IPS DF 19.7 (cell line): ENCODE results near the gene NFE2L2.
"Not testable (repeated sequence)": the region's sequence is repeated elsewhere in the genome, so short reads cannot be mapped to it uniquely, and the experiment has no call there.

Experiments used
- DNase-seq: peaks from one replicate; pipeline ENCODE4 v3.0.0-alpha.2; 2013; ENCODE audit warnings: low read depth, low spot score

NFE2L2 gene

DNA sequence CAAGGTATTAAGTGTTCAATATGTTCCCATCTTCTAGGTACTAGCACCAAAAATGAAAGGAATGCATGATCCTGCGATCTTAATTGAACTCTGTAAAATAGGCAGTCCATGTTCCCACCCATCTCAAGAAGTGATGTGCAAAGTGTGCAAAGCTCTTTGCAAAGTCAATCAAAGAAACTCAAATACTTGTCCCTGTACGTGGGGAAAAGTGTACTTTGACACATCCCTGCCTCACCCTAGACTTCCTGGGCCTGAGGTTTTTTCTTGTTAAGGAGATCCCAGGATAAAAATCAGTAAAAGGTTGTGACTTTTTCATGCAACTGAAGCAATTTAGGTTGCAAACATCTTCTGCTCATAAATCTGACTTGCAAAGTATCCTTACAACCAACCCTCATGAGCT is 26.6 kb downstream of the NFE2L2 start:
- DNase-seq, result no peak

DNA sequence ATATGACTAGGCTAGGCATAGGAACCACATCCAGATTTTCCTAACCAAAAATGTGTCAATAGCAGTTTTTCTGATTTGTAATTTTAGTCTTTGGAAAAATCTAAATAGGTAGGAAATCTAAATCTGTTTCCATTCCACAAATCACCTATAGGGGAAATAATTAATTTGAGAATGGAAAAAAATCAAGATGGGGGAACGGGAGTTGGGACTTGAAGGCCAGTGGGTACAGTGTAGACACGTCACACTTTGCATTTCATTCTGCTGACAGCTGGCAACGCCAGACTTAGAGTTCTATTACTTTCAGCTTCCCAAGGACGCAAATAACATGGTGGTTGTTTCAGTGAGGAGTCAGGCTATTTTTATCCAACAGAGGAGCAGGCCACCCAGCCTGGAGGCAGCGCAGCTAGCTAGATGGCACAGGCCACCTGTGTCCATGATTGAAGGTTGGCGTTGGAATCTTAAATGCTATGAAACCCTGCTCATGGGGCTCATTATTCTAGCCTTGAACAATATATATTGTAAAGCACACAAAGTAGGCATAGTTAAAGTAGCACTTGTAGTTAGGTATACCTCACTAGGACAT is 28.6 kb downstream of the NFE2L2 start:
- DNase-seq, result no peak

DNA sequence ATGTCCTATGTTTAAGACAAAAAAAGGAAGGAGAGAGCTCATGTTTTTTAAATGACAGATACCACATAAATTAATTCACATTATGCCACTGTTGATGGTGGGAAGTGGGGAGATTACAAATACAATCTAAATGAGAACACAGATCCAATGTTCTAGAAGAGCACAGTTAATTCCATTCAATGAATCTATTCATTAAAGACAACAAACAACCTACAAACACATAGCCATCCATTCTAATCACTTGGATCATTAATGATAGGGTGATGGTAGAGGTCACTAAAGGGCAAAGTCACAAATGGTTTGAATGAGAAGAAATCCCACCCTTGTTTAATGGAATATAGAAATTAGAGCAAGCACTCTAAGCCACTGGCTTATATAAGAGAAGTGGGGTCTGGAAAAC is 30.3 kb downstream of the NFE2L2 start:
- no peak for DNase-seq

DNA sequence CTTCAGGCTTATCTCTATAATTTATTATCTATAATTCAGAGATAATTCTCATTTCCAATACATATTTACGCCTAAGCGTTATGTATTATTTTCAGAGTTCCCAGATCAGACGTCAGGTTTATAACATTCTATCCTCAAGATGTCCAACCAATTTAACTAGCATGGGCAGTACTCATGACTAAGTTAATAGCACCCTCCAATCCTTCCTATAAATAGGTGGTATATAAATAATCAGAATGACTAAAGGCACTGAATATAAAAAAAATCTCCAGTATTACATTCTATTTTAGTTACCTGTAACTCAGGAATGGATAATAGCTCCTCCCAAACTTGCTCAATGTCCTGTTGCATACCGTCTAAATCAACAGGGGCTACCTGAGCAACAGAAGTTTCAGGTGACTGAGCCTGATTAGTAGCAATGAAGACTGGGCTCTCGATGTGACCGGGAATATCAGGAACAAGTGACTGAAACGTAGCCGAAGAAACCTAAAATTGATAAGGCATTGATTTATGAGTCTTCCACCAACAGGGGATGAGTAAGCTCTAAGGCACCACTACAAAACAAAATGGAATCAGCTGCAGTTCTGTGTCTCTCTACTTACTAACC is 32.3 kb downstream of the NFE2L2 start:
- no peak for DNase-seq

DNA sequence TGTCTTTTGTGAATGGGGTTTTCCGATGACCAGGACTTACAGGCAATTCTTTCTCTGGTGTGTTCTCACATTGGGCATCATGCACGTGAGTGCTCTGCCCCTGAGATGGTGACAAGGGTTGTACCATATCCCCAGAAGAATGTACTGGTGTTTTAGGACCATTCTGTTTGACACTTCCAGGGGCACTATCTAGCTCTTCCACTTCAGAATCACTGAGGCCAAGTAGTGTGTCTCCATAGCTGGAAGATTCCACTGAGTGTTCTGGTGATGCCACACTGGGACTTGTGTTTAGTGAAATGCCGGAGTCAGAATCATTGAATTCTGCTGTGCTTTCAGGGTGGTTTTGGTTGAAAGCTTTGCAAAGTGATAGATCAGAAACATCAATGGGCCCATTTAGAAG is 33.3 kb downstream of the NFE2L2 start:
- no peak for DNase-seq

DNA sequence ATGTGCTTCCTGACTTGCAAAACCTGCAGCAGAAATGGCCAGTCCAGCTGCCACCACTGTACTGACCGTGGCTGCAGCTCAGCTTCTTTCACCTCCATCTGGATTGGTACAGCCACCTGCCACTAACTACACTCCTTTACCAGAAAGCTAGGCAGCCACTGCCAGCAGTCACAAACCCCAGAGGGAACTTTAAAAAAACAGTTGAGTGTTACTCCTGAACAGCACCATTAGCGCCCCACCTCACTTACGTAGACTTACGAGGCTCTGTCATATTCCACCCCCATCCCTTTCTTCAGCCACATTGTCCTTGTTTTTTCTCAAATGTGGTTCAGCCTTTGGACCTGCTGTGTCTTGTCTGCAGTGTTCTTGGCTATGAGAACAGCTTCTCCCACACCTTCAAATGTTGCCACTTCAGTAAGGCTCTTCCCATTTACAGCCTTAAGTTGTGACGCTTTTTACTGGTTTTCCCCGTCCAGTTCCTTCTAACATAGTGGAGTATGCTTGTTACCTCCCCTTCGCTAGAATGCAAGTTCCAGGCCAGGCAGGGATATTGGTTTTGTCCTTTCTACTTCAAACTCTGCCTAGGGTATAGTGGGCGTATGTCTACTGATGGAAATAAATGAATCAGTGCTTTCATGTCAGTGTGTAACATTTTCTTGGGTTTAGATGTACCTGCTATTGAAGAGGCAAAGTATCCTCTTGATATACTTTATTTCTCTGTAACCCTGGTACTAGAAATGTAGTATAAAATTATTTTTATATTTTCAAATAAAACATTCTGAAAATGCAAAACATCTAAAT is 34.9 kb downstream of the NFE2L2 start:
- DNase-seq, result no peak

DNA sequence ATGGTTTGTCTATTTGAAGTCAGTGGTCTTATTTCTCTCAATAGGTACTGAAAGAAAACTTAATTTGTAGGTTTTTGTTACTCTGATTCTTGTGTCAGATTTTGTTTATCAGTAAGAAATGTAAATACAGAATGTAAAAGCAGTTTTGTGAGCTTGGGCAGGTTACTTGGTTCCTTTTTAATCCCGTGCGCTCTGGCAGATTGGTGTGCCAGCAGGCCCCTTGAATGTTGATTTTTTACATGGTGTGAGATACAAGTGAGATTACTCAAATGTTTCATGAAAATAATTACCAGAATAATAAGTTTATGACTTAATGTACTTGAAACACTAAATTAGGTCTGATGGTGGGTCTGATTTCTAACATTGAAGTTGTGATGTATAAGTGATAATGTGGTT is 38.6 kb downstream of the NFE2L2 start:
- no peak for DNase-seq

DNA sequence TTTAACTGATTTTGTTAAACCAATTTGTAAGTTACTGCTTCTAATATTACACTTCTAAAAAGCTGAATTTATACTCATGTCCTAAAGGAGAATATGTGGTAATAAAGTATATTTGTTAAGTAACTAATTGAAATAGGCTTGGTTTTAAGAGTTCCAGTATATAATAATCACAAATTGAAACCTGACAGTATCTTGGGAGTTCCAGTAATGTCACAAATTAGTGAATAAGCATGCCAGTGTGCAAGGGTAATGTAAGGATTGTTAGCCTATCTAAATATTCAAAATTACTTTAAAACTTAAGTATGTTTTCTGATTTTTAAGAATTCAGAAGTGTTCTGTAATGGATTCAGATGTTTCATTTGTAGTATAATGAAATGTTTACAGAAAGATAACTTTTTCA is 41.1 kb downstream of the NFE2L2 start:
- DNase-seq, result not testable (repeated sequence)

DNA sequence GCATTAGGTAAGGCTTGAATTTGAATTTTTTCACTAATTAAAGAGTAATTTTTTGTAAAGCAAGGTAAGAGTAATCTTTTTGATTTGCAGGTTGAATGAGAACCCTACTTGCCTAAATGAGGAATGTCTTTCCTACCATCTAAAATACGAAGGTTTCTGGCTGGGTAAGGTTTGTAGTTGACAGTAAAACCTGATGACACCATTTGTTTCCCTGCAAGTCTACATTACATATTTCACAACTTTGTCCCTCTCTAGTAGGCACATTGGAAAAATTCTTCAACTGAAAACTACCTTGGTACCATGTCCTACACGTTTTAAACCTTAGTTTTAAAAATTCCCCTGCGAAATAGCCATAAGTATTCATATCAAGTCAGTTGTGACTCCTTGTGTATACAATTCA is 42.6 kb downstream of the NFE2L2 start:
- no peak for DNase-seq

DNA sequence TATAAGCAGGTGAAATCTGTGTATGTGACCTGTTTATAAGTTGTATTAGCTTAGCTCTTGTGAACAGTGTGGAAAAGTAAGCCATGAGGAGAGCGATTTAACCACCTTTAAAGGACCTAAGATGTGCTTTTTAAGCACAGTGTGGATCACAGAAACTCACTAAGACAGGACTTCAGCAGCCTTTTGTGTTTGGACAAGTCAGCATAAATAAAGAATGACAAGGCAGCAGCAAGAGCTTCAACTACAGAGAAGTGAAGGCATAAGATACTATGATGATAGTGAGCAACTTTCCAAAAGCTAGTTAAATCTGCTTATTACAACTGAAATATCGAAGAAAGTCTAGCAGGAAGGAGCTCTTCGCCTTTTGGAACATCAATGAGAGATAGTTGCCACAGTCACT is 43.0 kb downstream of the NFE2L2 start:
- DNase-seq, result no peak

DNA sequence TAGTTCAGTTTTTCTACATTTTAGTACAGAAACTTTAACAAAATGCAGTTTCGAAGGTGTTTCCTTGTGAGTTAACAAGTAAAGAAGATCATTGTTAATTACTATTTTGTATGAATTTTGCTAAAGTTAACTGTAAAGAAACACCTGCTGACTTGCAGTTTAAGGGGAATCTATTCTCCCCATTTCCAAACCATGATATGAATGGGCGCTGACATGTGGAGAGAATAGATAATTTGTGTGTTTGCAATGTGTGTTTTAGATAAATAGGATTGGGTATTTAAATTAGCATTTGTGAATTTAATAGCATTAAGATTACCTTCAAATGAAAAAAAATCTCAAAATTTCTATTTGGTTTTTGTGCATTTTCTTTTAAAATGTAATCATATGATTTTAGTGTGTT is 44.7 kb downstream of the NFE2L2 start:
- not testable (repeated sequence) for DNase-seq

DNA sequence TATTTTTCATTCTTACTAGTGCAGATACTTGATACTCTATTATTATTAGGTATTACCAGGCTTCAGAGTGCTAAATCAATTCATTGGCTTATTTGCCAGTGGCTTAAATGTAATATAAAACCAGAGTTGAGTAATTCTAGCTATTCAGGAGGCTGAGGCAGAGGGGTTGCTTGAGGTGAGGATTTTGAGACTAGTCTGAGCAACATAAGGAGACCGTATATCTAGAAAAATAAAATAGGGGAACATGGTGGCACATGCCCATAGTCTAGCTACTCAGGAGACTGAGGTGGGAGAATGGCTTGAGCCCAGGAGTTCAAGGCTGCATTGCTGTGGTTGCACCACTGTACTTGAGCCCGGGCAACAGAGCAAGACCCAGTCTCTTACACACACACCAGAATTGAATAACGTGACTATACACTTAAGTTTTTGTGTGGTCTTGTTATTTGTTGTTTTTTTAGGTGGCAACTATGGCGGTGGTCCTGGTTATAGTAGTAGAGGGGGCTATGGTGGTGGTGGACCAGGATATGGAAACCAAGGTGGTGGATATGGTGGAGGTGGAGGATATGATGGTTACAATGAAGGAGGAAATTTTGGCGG is 47.2 kb downstream of the NFE2L2 start:
- no peak for DNase-seq

DNA sequence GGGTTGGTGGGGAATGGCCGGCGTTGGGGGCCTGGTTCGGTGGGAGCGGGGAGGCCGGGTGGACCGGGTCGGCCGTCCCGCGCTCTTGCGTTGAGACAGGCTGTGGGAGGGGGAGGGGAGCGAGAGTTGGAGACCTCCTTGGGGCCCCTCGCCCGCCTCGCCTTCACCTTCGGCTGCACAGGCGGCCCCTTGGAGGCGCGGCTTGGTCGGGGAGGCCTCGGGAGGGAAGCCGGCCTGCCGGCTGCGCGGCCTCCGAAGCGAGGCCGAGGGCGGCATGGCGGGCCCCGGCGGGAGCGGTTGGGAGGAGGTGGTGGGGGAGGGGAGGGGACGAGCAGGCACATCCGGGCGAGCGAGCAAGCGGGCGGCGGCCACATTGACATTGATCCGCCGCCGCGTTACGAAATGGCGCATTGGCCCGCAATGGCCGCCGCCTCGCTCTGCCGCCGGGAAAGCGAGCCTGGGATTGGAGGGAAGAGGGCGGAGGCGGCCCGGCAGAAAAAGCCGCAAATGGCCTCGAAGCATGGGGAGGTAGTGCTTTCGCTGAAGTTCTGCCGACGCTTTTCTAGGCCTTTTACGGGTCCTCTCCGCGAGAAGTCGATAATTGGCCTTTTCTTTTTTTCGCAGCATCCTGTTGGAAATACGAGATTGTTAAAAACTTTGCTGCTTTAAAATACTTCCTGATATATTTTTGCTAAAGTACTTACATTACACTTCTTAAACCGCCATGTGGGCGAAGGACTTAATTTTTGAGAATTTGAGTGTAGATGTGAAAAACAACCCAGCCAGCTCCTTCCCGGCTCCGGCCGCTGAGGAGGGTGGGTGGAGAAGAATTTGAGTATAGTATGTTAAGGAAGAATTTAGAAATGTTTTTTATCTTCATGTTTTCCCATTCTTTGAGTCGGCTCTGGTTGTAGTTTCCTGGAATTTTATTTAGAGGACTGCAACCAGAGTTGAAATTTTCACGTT is 51.4 kb downstream of the NFE2L2 start:
- no peak for DNase-seq

DNA sequence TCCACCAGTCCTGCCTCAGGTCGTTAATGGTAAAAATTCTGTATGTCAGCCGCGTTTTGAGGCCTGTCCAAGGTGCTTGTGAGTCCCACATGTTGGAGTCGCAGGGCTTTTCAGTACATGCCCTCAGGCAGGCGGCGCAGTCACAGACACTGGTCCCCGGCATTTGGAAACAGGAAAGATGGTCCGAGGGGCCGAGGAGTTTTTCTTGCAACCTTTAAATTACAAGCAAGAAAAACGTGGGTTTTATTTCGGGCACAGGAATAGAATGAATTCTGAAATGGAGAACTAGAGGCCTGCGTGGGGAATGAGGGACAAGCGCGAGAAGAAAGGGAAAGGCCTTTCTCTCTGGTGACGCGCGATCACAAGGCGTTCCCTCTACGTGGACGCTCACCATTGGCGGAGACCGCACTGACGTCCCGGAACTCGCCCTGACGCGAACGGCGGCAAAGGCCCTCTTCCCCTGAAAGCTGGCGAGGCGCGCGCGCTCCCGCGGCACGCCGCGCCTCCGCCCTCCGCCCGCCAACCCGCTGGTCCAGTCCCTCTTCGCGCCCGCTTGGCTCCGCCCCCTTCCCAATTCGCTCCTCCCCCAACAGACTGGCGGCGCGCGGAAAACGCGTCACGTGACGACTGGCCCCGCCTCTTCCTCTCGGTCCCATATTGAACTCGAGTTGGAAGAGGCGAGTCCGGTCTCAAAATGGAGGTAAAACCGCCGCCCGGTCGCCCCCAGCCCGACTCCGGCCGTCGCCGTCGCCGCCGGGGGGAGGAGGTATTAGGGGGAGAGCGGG is 52.2 kb downstream of the NFE2L2 start, which contains the start of gene HNRNPA3:
Gene HNRNPA3 (plus strand): TSS at position 689 of the 785 bp plus-strand sequence. CDS start 6 bp downstream, at position 695.
- peak; percentile 88 for DNase-seq

DNA sequence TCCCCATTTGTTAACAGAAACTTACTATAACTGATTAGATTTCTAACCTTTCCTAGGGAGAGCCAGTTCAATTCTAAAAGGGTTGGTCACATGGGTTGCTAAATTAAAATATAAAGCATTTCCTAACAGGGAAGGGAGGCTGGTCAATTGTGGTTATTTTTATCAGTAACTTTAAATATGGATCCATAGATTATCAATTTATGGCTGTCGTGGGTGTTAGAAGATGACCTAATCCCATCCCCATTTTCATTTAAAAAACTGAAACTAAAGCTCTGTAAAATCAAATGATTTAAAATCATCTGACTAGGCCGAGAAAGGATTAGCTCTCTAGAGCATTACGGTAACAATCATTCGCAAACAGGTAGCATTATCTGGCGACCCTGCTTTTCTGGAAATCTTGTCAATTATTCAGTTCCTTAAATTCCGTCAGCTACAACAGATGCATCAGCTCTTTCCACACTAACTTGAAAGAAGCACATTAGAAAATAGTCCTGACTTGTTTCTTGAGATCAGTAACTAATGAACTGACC is 52.9 kb downstream of the NFE2L2 start:
- DNase-seq, result no peak

DNA sequence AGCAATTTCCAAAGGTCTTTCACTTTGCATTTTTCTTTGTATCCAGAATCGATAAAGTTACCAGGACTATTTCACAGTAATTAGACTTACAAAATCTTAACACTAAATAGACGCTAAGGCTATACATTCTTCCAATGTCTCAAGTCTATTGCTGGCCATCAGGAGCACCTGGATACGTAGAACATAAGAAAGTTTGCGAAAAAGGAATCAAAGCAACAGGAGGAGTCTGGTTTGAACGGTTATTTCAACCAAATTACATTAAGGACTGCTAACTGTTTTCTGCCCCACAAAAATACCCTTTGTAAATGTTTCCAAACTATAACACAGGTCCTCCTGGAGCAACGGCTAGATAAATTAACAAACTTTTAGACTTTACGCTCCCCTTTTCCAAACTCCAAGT is 53.4 kb downstream of the NFE2L2 start:
- no peak for DNase-seq

DNA sequence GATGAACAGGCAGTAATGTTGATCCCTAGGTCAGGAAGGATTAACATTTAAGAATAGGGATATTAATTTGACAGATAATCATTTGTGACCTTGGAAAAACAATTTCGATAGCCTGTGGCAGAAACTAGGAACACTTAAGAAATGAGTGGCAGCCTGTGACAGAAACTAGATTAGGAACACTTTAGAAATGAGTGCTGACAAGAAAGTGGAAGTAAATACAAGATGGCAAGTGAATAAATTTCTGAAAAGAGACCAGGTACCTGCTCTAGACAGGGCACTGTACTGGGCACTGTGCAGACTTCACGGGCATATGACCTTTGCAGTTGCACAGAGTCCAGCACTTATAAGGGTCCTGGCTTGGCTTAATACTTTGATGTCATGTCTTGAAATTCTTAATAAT is 57.4 kb downstream of the NFE2L2 start:
- DNase-seq, result no peak

DNA sequence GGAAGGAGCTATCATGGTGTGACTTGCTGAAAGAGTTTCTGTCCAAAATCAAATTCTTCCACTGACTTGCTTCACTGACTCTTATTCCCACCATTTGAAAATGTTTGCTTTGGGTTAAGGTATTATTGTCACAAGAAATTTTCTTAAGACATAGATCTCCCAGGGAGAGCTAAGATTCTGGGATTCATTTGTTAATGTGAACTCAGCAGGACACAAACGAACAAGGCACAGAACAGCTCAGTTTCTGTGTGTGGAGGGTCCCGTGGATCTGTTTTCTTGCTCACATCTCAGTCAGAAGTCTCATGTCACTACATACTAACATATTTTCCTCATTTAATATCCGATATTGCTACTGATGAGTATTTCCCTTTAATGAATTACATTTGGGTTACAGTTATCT is 60.1 kb downstream of the NFE2L2 start:
- DNase-seq, result no peak

DNA sequence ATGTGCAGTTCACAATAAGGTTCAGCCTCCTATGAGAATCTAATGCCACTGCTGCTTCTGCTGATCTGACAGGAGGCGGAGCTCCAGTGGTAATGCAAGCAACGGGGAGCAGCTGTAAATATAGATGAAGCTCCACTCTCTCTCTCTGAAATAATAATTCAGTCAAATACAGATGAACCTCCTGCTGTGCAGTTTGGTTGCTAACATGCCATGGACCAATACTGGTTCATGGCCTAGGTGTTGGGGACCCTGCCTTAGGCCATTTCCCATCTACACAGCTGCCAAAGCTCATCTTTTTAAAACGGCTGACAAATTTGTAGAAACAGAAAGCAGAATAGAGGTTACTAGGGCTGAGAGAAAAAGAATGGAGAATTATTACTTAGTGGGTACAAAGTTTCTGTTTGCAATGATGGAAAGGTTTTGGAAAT is 62.6 kb downstream of the NFE2L2 start:
- DNase-seq, result no peak

DNA sequence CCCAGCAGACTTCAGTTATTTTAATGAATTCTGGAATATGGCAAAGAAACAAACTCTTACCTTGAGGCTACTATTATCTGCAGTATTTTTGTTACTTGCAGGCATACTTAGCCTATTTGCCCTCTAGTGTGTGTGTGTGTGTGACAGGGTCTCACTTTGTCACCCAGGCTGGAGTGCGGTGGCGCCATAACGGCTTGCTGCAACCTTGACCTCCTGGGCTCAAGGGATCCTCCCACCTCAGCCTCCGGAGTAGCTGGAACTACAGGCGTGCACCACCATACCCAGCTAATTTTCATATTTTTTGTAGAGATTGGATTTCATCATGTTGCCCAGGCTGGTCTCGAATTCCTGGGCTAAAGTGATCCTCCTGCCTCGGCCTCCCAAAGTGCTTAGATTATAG is 64.1 kb downstream of the NFE2L2 start:
- not testable (repeated sequence) for DNase-seq
